GM19463 (cell line): Measurements from ENCODE around the gene GAMT.
"Not testable (repeated sequence)": the region's sequence is repeated elsewhere in the genome, so short reads cannot be mapped to it uniquely, and the experiment has no call there.

Experiments used
- ATAC-seq: cut with Tn5 transposase; IDR thresholded peaks from one replicate; pipeline ENCODE4 v1.9.1; 2021; ENCODE audit warnings: mild to moderate bottlenecking, moderate library complexity; ENCODE audit not compliant: unreplicated experiment

GAMT gene

GRCh38 chr19:1401138-1401888, at the start of gene GAMT:
Gene GAMT, minus strand, starts transcription at chr19:1401542. Its CDS starts 66 bp downstream, at chr19:1401476.
- no peak for ATAC-seq

DNA sequence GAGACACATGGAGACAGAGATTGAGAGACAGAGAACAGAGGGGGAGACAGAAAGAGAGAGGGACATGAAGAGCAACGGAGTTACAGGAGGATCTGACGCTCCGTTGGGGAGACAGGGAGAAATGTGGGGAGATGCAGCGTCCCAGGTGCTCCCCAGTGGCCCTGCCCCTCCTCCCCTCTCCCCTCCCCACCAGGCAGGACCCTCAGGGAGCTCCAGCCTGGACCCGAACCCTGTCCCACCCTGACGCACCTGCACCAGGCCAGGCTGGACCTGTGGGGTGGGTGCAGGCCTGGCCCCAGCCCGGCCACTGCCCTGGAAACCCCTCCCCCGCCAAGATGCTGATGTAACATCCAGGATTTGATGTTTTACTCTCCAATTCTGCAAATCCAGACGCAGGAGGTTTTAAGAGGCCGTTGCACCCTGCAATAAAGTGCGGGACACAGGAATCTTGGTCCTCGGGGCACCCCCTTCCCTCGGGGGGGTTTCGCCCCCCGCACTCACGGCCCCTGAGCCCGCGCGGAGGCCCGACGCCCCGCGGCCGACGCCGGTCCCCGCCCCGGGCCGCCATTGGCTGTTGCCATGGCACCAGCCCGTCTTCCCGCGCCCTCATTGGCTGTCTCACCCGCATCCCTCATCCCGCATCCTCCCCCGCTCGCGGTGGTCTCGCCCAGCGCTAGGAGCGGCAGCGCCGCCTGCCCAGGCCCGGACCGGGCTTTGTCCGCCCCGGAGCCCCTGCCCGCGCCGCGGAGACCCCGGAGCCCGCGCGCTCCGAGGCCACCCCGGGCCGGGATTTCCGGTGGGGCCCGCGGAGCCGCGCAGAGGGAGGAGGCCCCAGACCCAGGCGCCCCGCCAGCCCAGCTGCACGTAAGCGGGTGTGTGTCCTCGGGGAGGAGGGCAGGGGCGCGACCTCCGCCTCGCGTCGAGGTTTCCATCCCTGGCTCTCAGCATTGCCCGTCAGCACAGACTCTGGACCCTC, 48.4 kb upstream of the GAMT start, which contains the start of gene APC2:
Gene APC2, plus strand, starts transcription at position 655 of the 976 bp plus-strand sequence. CDS start 2,881 bp downstream, outside the sequence.
- ATAC-seq: no peak

GRCh38 chr19:1447944-1448343, 46.6 kb upstream of the GAMT start:
- no peak for ATAC-seq

- ATAC-seq: no peak
Observed at GRCh38 chr19:1447504-1447903, 46.2 kb upstream of the GAMT start.

DNA sequence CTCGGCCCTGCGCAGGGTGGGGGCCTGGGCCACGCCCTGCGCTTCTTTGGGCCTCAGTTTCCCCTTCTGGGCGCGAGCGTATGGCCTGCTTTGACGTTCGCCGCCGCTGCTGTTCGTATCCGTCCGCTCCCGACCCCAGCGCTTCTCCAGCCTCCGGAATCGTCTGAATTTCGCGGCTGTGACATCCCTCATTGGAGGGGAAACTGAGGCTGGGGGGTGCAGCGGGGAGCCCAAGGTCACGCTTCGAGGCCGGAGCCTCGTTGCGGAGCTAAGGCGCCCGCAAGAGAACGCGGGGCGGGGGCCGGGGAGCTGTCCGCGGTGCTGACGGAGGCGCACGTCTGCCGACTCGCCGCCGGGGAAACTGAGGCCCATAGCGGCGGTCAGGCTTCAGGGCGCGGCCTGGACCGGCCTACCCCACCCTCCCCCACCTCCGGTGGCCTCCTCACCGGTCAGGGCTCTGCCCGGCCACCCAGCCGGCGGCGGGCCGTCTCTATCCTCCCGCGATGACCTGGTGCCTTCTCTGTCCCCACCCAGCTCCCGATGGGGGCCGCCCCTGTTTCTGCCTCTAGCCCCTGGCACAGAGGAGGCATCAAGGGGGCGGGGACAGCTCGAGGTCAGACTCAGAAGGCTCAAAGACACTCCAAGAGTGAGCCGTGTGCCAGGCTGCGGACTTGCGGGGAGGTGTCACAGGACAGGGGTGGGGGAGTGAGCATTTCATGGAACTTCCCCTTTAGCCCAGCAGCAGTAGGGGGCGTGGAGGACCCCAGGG, 45.6 kb upstream of the GAMT start:
- no peak for ATAC-seq

DNA sequence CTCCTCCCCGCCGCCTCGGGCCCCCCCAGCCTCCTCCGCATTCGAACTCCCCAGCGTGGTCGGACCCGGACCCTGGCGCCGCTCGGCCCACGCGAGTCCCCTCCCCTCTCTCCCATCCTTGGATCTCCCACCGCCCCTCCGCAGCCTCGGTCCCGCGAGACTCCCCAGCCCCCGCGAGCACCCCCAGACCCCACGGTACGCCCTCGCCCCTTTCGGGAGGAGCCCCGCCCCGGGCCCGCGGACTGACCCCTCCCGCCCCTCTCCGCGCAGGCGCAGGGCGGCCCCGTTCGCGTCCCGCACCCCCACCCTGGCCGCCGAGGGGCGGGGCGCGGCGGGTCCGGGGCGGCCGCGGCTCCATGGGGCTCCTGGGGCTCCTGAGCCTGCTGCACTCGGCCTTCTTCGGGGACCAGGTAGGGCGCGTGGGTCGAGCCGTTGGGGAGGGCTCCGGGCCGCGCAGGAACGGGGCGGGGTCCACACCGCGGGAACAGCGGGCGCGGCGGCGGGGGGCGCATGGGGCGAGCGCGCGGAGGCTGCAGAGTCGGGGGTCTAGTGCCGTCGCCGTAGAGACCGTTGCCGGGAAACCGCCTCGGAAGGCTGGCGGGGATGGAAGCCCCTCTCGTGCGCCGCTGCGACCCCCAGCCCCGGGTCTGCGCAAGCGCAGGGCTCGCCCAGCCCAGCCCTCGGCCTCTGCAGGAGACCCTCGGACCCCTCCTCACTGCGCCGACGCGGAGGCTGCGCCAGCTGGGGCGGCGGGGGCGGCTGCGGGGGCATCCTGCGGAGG, 44.8 kb upstream of the GAMT start:
- ATAC-seq: no peak

GRCh38 chr19:1445185-1445931, 44.0 kb upstream of the GAMT start:
- peak; percentile 73 for ATAC-seq

DNA sequence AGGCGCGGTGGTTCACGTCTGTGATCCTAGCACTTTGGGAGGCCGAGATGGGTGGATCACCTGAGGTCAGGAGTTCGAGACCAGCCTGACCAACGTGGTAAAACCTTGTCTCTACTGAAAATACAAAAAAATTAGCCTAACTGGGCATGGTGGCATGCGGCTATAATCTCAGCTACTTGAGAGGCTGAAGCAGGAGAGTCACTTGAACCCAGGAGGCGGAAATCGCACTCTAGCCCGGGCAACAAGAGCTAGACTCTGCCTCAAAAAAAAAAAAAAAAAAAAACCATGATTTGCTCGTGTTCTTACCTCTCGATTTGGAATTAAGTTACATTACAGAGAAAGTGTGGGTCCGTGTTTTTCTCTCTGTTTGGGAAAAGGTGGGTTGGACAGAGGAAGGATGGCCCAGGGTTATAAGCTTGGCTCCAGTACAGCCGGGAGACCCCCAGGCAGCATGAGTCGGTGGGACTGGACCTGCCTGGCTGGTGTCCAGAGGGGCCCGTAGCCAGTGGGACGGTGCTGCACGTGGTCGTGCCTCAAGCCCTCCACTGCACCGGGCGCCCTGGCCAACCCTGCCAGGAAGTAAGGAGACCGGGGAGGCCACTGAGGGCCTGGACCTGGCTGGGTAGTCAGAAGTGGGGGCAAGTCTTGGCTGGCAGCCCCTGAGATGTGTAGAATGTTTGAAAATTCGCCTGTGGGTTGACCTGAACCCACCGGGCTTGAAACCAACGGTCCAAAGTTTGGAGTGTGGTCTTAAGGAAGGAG, 40.5 kb upstream of the GAMT start:
- no peak for ATAC-seq

DNA sequence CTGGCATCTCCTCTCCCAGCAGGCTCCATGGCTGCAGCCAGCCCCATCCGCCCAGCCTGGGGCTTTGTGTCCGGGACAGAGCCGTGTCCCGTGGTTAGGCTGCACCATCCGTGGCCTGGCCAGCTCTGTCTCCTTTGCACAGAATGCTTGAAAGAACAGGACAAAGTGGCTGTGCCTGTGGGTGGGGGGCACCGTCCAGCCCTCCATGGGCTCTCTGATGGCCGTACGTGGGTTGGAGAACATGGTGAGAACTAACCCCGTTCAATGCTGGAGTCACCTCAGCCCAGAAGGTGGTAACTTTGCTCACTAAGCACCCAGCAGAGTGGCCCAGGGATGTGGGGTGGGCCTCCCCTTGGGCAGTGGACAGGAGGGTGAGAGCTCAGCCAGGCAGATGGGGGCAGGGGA, 39.7 kb upstream of the GAMT start:
- no peak for ATAC-seq

- ATAC-seq: no peak
Observed at GRCh38 chr19:1440418-1440801, 39.1 kb upstream of the GAMT start.

DNA sequence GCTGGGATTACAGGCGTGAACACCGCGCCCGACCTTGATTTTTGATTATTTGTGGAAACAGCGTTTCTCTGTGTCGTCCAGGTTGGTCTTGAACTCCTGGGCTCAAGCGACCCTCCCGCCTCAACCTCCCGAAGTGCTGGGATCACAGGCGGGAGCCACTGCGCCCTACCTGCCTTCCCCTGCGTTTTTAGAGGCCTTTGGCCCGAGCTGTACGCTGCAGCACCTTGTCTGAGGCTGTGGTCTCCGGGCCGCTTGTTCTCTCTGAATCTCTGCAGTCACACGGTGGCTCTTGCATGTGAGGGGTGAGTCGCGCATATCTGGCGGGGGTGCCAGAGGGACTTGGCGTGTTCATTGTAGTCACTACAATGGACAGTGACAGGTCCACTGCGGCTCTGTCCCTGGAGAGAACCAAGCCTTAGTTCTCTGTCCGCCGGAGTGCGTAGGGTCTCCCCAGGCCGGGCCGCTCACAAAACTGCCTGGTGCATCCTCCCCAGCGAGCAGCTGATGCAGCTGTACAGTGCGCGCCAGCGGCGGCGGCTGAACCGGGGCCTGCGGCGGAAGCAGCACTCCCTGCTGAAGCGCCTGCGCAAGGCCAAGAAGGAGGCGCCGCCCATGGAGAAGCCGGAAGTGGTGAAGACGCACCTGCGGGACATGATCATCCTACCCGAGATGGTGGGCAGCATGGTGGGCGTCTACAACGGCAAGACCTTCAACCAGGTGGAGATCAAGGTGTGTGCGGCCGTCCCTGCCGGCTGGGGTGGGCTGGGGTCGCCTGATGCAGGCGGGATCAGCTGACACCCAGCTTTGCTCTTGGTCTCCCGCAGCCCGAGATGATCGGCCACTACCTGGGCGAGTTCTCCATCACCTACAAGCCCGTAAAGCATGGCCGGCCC, 38.4 kb upstream of the GAMT start:
- ATAC-seq: not testable (repeated sequence)

DNA sequence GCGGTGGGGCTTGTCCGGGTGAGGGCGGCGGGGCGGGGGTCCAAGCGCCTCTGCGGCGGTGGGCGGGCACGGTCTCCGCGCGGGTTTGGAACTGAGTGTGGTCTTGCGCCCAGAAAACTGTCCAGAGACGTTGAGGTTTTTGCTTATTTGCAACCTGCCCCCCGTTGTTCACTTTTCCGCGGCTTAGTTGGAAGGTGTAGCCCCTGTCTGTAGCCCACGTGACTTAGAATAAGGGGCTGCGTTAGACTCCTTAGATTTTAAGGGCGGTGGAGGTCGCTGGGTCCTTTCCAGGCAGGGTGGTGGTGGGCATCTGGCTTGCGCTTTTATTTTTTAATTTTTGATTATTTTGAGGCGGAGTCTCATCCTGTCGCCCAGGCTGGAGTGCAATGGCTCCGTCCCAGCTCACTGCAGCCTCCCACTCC, 37.6 kb upstream of the GAMT start:
- ATAC-seq: no peak

GRCh38 chr19:1438035-1438932, 36.9 kb upstream of the GAMT start, which contains the start of gene RPS15:
Gene RPS15, plus strand, starts transcription at chr19:1438396. Its CDS starts 30 bp downstream, at chr19:1438426.
- ATAC-seq: peak; percentile 83

GRCh38 chr19:1437609-1438008, 36.3 kb upstream of the GAMT start:
- no peak for ATAC-seq

DNA sequence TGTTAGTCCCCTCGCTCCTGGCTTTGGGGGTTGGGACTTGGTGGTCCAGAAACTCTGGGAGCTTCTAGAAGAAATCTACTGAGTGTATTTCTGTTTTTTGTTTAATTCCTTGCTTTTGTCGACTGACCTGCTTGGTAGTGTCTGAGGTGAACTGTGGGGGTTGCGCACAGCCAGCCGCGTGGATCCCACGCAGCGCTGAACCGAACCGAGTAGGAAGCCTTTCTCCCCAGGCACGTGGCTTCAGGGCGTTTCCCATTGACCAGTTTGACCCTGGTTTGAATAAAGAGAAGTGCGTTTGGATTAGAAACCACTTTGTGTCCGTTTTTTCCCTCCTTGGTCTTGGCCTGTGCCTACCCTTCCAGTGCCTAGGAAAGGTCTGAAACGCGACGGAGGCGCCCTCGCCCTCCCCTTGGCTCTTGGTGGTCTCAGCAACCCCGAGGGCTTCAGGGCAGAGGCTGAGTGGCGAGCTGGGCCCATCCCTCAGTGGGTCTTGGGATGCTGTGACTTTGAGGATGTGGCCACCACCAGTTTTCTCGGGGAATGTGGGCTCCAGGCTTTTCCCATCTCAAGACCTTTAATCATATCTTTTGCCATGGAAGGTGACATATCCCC, 34.1 kb upstream of the GAMT start:
- ATAC-seq: no peak

- ATAC-seq: no peak
Observed at GRCh38 chr19:1434577-1435060, 33.3 kb upstream of the GAMT start.
